GM23338 (cell line): ENCODE data around the gene RBM38. TPM values are rescaled to one million over a fixed set of nuclear protein-coding genes. Genes with fewer than 3 reads are reported as not detected.

ENCODE experiments used
- ATAC-seq: fragments of 200-7000 bp; cut with Tn5 transposase; 3 replicates; pipeline ENCODE4 v1.9.1; 2020
- DNase-seq: peaks from one replicate; pipeline ENCODE4 v3.0.0-alpha.2; 2015; ENCODE audit warnings: low spot score
- H2AFZ ChIP-seq: fragments of 200-600 bp; sonication (generic); 2 replicates; pipeline ENCODE4 v1.8.0; 2016; ENCODE audit warnings: antibody characterized with exemption, mild to moderate bottlenecking, moderate library complexity
- H3F3A ChIP-seq: fragments of 200-600 bp; sonication (generic); replicated peaks from 2 replicates; pipeline ENCODE4 v1.8.0; 2017; ENCODE audit warnings: antibody characterized with exemption, mixed run types, low read depth
- H3K27ac ChIP-seq: fragments of 200-600 bp; sonication (generic); 2 replicates; pipeline ENCODE4 v1.6.1; 2016; ENCODE audit warnings: low read depth
- H3K27me3 ChIP-seq: fragments of 200-600 bp; sonication (generic); 2 replicates; pipeline ENCODE4 v1.8.0; 2016; ENCODE audit warnings: mild to moderate bottlenecking, mixed run types, moderate library complexity; ENCODE audit not compliant: insufficient read depth
- H3K36me3 ChIP-seq: fragments of 200-600 bp; sonication (generic); 2 replicates; pipeline ENCODE4 v1.8.0; 2016; ENCODE audit warnings: mild to moderate bottlenecking; ENCODE audit not compliant: insufficient read depth
- H3K4me1 ChIP-seq: fragments of 200-600 bp; sonication (generic); 2 replicates; pipeline ENCODE4 v1.8.0; 2016; ENCODE audit warnings: mild to moderate bottlenecking, moderate library complexity; ENCODE audit not compliant: insufficient read depth
- H3K4me2 ChIP-seq: fragments of 200-600 bp; sonication (generic); 2 replicates; pipeline ENCODE4 v1.7.1; 2017; ENCODE audit warnings: mixed run types
- H3K4me3 ChIP-seq: fragments of 200-600 bp; sonication (generic); 2 replicates; pipeline ENCODE4 v1.6.1; 2016; ENCODE audit warnings: mixed run types
- H3K79me2 ChIP-seq: fragments of 200-600 bp; sonication (generic); replicated peaks from 2 replicates; pipeline ENCODE4 v1.8.0; 2017; ENCODE audit warnings: mild to moderate bottlenecking; ENCODE audit not compliant: insufficient read depth
- H3K9me2 ChIP-seq: fragments of 200-600 bp; sonication (generic); 2 replicates; pipeline ENCODE4 v1.8.0; 2017; ENCODE audit not compliant: insufficient read depth
- H4K20me1 ChIP-seq: fragments of 200-600 bp; sonication (generic); replicated peaks from 2 replicates; pipeline ENCODE4 v1.8.0; 2017; ENCODE audit warnings: mild to moderate bottlenecking; ENCODE audit not compliant: insufficient read depth
- H3K27ac Mint-ChIP-seq: 2 replicates; pipeline ENCODE4 v1.8.0; 2020; ENCODE audit warnings: inconsistent platforms, mild to moderate bottlenecking, moderate library complexity, mixed read lengths
- H3K27me3 Mint-ChIP-seq: 3 replicates; pipeline ENCODE4 v1.8.0; 2022; ENCODE audit warnings: low read depth, mild to moderate bottlenecking, moderate library complexity, mixed read lengths, inconsistent platforms; ENCODE audit not compliant: insufficient read depth, poor library complexity
- H3K36me3 Mint-ChIP-seq: 3 replicates; pipeline ENCODE4 v1.8.0; 2021; ENCODE audit warnings: low read depth, mild to moderate bottlenecking, inconsistent platforms, moderate library complexity, mixed read lengths
- H3K4me1 Mint-ChIP-seq: 3 replicates; pipeline ENCODE4 v1.8.0; 2020; ENCODE audit warnings: mild to moderate bottlenecking, inconsistent platforms, mixed read lengths
- H3K4me3 Mint-ChIP-seq: 3 replicates; pipeline ENCODE4 v1.8.0; 2021; ENCODE audit warnings: moderate library complexity, mild to moderate bottlenecking, inconsistent platforms, mixed read lengths
- H3K9me3 Mint-ChIP-seq: 3 replicates; pipeline ENCODE4 v1.8.0; 2020; ENCODE audit warnings: moderate library complexity, mild to moderate bottlenecking, inconsistent platforms, mixed read lengths
- CREB1 ChIP-seq: fragments of 250-450 bp; sonication (Bioruptor Pico); IDR thresholded peaks from 2 replicates; pipeline ENCODE4 v1.5.0; 2020; ENCODE audit warnings: low read depth, mild to moderate bottlenecking, moderate library complexity
- EZH2phosphoT487 ChIP-seq: fragments of 200-600 bp; sonication (generic); IDR thresholded peaks from one replicate; pipeline ENCODE4 v1.8.1; 2018; ENCODE audit warnings: antibody characterized with exemption; ENCODE audit not compliant: unreplicated experiment
- POLR2AphosphoS5 ChIP-seq: IDR thresholded peaks from 2 replicates; pipeline ENCODE4 v1.6.1; 2016; ENCODE audit warnings: antibody characterized with exemption, low read depth
- ZNF114 ChIP-seq: fragments of 250-450 bp; sonication (Bioruptor Pico); IDR thresholded peaks from 2 replicates; pipeline ENCODE4 v1.5.0; 2020; ENCODE audit warnings: mild to moderate bottlenecking, moderate library complexity
- polyA plus RNA-seq: library from polyadenylated mRNA; unstranded; fragments of >200 nt; fragmentation: Nextera tagmentation; extraction: Ambion mirVana; gene quantifications from 2 replicates; pipeline ENCODE4 v1.2.1, GENCODE V29; 2016
- total RNA-seq: library from RNA; depleted of rRNA; stranded (reverse); fragments of >200 nt; shearing (Covaris generic); gene quantifications from 2 replicates; pipeline ENCODE4 v1.2.3, GENCODE V29; 2014
- TF ChIP-seq, protein P1 (sequence below), 2 experiments: fragments of 200-600 bp in 1 of 2; sonication (generic) in 1 of 2; conservative IDR thresholded peaks; 2 replicates each; pipeline versions ENCODE4 v1.5.1 to v1.6.1; 2016 to 2017; ENCODE audit warnings: antibody characterized with exemption in 2 of 2, low read depth in 2 of 2, mild to moderate bottlenecking in 2 of 2, moderate library complexity in 1 of 2
- TF ChIP-seq, protein P2 (sequence below): IDR thresholded peaks from one replicate; pipeline ENCODE4 v1.6.1; 2018; ENCODE audit warnings: antibody characterized with exemption; ENCODE audit not compliant: unreplicated experiment
- TF ChIP-seq, protein P3 (sequence below): IDR thresholded peaks from 2 replicates; pipeline ENCODE4 v1.6.1; 2016; ENCODE audit warnings: antibody characterized with exemption

The RBM38 gene
- total and polyA plus RNA-seq, 2 experiments from 2014 or later = 22.9 to 80.5 TPM

DNA sequence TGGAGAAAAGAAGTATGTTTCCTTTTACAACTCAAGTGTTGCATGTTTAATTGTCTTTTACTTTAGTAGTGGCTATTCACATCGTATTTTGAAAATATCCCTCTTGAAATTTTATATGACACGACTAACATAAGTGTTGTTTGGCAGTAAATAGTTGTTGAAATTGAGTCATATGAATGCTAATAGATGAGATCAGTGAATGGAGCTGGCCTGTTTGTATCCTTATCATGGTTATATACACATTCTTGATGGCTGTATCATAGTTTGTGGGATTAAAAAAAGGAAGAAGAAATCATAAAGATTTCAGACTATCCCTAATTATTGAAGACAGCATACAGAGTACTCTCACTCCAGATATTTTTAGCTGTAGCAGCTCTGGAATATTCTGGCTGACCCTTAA lies 48.4 kb upstream of the RBM38 start:
- no peak for ATAC-seq
- H3K27me3 Mint-ChIP-seq = no peaks in the 10 kb centered on the region

DNA sequence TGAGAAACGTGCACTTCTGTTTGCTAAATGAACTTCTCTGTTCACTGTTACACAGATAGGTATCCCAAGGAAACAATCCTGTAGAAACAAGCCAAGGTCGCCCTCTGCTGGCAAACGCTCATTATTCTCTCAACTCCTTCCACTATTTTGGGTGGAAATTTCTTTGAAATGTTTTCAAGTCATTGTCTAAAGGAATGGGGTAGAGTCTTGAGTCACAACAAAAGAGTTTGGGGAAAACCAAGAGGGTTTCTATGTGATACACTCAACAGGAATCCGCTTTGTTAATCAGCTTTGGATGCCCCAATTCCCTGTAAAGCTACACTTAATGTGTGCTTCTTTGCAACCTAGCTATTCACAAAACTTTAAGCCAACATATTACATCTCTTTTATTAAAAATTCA lies 44.7 kb upstream of the RBM38 start:
- Histone ChIP-seq H3K9me2 (no peaks in the 10 kb centered on the region), H3K27ac (no peak overlapping the region), H4K20me1 (no peaks in the 10 kb centered on the region), H3K27me3 (0 out of 2 replicates have a peak, but pooled peaks cover 6% of the 10 kb centered on the region), H3K36me3 (no peaks in the 10 kb centered on the region), H3K4me1 (no peaks in the 10 kb centered on the region), H3K4me3 (no peak overlapping the region), H3K79me2 (peaks cover 3% of the 10 kb centered on the region), H3F3A (no peaks in the 10 kb centered on the region), H2AFZ (no peak overlapping the region), H3K4me2 (no peak overlapping the region)
- Mint-ChIP-seq H3K27me3 (peaks cover 5% of the 10 kb centered on the region), H3K36me3 (no peaks in the 10 kb centered on the region), H3K4me1 (no peaks in the 10 kb centered on the region; the same call in 2 of the 3 replicates), H3K27ac (no peak overlapping the region), H3K9me3 (peaks cover 2% of the 10 kb centered on the region; the same call in 1 of the 3 replicates), H3K4me3 (no peak overlapping the region)
- no peak for TF ChIP-seq CREB1
- TF ChIP-seq, protein P1, sequence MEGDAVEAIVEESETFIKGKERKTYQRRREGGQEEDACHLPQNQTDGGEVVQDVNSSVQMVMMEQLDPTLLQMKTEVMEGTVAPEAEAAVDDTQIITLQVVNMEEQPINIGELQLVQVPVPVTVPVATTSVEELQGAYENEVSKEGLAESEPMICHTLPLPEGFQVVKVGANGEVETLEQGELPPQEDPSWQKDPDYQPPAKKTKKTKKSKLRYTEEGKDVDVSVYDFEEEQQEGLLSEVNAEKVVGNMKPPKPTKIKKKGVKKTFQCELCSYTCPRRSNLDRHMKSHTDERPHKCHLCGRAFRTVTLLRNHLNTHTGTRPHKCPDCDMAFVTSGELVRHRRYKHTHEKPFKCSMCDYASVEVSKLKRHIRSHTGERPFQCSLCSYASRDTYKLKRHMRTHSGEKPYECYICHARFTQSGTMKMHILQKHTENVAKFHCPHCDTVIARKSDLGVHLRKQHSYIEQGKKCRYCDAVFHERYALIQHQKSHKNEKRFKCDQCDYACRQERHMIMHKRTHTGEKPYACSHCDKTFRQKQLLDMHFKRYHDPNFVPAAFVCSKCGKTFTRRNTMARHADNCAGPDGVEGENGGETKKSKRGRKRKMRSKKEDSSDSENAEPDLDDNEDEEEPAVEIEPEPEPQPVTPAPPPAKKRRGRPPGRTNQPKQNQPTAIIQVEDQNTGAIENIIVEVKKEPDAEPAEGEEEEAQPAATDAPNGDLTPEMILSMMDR (conservative IDR thresholded peaks at IDR 0.05; ENCODE audit: low read depth in 2 of 2) = peak; percentile 85 to 95
- peak; percentile 47 for ATAC-seq
- peak; percentile 88 for DNase-seq

More for the DNA sequence above, 48.4 kb upstream of the RBM38 start:
- Histone ChIP-seq H4K20me1 (no peaks in the 10 kb centered on the region), H3K27me3 (0 out of 2 replicates have a peak, but pooled peaks cover 4% of the 10 kb centered on the region), H3K9me2 (no peaks in the 10 kb centered on the region), H2AFZ (no peak overlapping the region), H3K27ac (no peak overlapping the region), H3K4me3 (no peak overlapping the region), H3K4me2 (no peak overlapping the region), H3K36me3 (no peaks in the 10 kb centered on the region), H3F3A (no peaks in the 10 kb centered on the region), H3K4me1 (no peaks in the 10 kb centered on the region), H3K79me2 (no peaks in the 10 kb centered on the region)
- Mint-ChIP-seq H3K4me1 (no peaks in the 10 kb centered on the region), H3K9me3 (peaks cover 1% of the 10 kb centered on the region; the same call in 1 of the 3 replicates), H3K27ac (no peak overlapping the region), H3K36me3 (no peaks in the 10 kb centered on the region), H3K4me3 (no peak overlapping the region)
- TF ChIP-seq, protein P2, sequence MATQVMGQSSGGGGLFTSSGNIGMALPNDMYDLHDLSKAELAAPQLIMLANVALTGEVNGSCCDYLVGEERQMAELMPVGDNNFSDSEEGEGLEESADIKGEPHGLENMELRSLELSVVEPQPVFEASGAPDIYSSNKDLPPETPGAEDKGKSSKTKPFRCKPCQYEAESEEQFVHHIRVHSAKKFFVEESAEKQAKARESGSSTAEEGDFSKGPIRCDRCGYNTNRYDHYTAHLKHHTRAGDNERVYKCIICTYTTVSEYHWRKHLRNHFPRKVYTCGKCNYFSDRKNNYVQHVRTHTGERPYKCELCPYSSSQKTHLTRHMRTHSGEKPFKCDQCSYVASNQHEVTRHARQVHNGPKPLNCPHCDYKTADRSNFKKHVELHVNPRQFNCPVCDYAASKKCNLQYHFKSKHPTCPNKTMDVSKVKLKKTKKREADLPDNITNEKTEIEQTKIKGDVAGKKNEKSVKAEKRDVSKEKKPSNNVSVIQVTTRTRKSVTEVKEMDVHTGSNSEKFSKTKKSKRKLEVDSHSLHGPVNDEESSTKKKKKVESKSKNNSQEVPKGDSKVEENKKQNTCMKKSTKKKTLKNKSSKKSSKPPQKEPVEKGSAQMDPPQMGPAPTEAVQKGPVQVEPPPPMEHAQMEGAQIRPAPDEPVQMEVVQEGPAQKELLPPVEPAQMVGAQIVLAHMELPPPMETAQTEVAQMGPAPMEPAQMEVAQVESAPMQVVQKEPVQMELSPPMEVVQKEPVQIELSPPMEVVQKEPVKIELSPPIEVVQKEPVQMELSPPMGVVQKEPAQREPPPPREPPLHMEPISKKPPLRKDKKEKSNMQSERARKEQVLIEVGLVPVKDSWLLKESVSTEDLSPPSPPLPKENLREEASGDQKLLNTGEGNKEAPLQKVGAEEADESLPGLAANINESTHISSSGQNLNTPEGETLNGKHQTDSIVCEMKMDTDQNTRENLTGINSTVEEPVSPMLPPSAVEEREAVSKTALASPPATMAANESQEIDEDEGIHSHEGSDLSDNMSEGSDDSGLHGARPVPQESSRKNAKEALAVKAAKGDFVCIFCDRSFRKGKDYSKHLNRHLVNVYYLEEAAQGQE = no peak
- no peak for TF ChIP-seq ZNF114 (CRISPR knock-in tag)
- no peak for TF ChIP-seq EZH2phosphoT487
- TF ChIP-seq, protein P3, sequence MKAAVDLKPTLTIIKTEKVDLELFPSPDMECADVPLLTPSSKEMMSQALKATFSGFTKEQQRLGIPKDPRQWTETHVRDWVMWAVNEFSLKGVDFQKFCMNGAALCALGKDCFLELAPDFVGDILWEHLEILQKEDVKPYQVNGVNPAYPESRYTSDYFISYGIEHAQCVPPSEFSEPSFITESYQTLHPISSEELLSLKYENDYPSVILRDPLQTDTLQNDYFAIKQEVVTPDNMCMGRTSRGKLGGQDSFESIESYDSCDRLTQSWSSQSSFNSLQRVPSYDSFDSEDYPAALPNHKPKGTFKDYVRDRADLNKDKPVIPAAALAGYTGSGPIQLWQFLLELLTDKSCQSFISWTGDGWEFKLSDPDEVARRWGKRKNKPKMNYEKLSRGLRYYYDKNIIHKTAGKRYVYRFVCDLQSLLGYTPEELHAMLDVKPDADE = no peak
- TF ChIP-seq POLR2AphosphoS5 = no peak
- no peak for DNase-seq
